LNCAP (cell line): Measurements from ENCODE around the gene DYRK2.

Experiments used
- CTCF ChIP-seq: fragments of 450-650 bp; IDR thresholded peaks from 2 replicates; pipeline ENCODE4 v1.5.1; 2017; ENCODE audit warnings: mild to moderate bottlenecking

Gene DYRK2

GRCh38 chr12:67712011-67712410 lies 63.5 kb downstream of the DYRK2 start:
- no peak for TF ChIP-seq CTCF

- no peak for TF ChIP-seq CTCF
Measured at GRCh38 chr12:67714648-67715047, 66.1 kb downstream of the DYRK2 start.
